Measurements from ENCODE around the gene EPS8L3. TPM values are rescaled to one million over a fixed set of nuclear protein-coding genes. Genes with fewer than 3 reads are reported as not detected.
"Not testable (repeated sequence)": the region's sequence is repeated elsewhere in the genome, so short reads cannot be mapped to it uniquely, and the experiment has no call there.

The EPS8L3 gene
- total RNA-seq, 1 experiment from 2014 or later, result not detected

DNA sequence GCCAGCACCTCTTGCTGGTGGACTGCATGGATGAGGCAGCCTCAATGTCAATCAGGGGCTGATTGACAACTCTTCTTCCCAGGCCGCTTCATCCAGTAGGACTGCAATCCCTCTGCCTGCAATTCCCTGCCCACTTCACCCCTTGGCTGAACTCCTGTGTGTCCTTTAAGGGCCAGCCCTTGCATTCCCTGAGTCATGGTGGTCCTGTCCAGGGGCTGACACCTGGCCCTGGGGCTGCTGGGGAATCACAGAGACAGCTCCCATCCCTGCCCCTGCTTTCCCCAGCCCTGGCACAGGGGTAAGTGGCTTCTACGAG, 4.6 kb upstream of the EPS8L3 start:
- Histone ChIP-seq H3K27me3 (replicated peaks) (no peaks in the 10 kb centered on the region), H3K4me1 (replicated peaks) (peaks cover 19% of the 10 kb centered on the region), H3K27ac (no peak overlapping the region), H3K9me3 (replicated peaks) (no peaks in the 10 kb centered on the region), H3K4me3 (no peak overlapping the region), H3K36me3 (no peaks in the 10 kb centered on the region)
- DNase-seq (ENCODE audit: low read depth in 1 of 2, low spot score in 2 of 2), result no peak

GRCh38 chr1:109767637-109768334, 4.1 kb upstream of the EPS8L3 start:
- H3K27me3 ChIP-seq (replicated peaks), result no peaks in the 10 kb centered on the region
- H3K4me1 ChIP-seq (replicated peaks), result peaks cover 24% of the 10 kb centered on the region
- H3K4me3 ChIP-seq, result no peak overlapping the region
- no peaks in the 10 kb centered on the region for H3K36me3 ChIP-seq
- H3K27ac ChIP-seq, result no peak overlapping the region
- DNase-seq (ENCODE audit: low read depth in 1 of 2, low spot score in 2 of 2), result peak in 1 of 2 experiments; percentile 31
- H3K9me3 ChIP-seq (replicated peaks), result no peaks in the 10 kb centered on the region

GRCh38 chr1:109766991-109767636, 3.4 kb upstream of the EPS8L3 start:
- not testable (repeated sequence) for H3K27me3 ChIP-seq (replicated peaks); H3K9me3 ChIP-seq (replicated peaks); DNase-seq (ENCODE audit: low read depth in 1 of 2, low spot score in 2 of 2); H3K27ac ChIP-seq; H3K36me3 ChIP-seq; H3K4me3 ChIP-seq
- H3K4me1 ChIP-seq (replicated peaks), result peaks cover 20% of the 10 kb centered on the region

DNA sequence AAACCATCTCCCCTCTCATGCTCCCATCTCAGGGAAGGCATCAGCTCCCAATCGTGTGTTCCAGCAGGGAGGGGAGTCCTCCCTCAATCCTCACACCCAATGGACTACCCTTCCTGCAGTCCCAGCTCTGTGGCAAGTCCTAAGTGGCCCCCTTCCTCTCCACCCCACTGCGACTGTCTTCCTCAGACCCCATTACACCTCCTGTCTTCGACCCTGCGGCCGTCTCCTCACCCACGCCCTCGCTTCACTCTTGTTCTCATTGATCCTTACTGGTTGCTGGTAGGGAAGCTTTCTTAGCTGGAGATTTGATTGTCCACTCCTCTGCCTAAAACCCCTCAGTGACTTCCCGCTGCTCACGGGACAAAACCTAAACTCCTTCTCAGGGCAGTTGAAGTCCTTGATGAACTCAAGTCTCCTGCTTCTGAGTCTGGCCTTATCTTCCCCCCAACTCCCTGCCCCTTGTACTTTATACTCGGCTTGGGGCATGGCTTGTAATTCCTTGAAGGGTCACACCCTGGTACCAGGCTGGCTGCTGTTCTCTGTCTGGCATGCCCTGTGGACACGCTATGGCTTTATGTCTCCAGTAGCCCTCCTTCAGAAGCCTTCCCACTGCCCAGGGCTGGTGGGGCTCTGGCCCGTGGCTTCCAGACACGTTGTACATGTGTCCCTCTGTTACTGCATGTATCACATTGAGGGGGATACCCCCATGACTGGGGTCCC, 2.3 kb upstream of the EPS8L3 start:
- peaks cover 14% of the 10 kb centered on the region for H3K4me1 ChIP-seq (replicated peaks)
- H3K9me3 ChIP-seq (replicated peaks), result no peaks in the 10 kb centered on the region
- DNase-seq (ENCODE audit: low read depth in 1 of 2, low spot score in 2 of 2), result peak in 1 of 2 experiments; percentile 38
- no peaks in the 10 kb centered on the region for H3K36me3 ChIP-seq
- no peak overlapping the region for H3K27ac ChIP-seq
- no peaks in the 10 kb centered on the region for H3K27me3 ChIP-seq (replicated peaks)
- H3K4me3 ChIP-seq, result no peak overlapping the region

DNA sequence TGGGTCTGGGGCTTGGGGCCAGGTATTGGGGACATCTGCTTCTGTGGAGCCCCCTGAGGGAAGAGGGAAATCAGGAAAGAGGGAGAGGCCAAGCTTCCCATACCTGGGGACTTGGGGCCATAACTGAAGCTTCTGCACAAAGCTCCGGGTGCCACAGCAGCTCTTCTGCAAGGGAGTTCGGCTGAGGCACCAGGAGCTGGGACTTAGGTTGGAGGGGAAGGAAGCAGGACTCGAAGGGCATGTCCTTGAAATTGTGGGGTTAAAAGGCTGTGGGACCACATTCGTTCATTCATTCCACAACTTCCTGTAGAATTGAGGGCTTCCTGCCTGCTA, 1.7 kb upstream of the EPS8L3 start:
- H3K4me1 ChIP-seq (replicated peaks), result peaks cover 14% of the 10 kb centered on the region
- no peak overlapping the region for H3K27ac ChIP-seq
- no peaks in the 10 kb centered on the region for H3K27me3 ChIP-seq (replicated peaks)
- H3K9me3 ChIP-seq (replicated peaks), result no peaks in the 10 kb centered on the region
- H3K36me3 ChIP-seq, result no peaks in the 10 kb centered on the region
- DNase-seq (ENCODE audit: low read depth in 1 of 2, low spot score in 2 of 2), result no peak
- H3K4me3 ChIP-seq, result no peak overlapping the region

- Histone ChIP-seq H3K36me3 (no peaks in the 10 kb centered on the region), H3K27me3 (replicated peaks) (no peaks in the 10 kb centered on the region), H3K27ac (no peak overlapping the region), H3K4me1 (replicated peaks) (peaks cover 14% of the 10 kb centered on the region), H3K9me3 (replicated peaks) (no peaks in the 10 kb centered on the region), H3K4me3 (no peak overlapping the region)
- peak in 1 of 2 experiments; percentile 41 for DNase-seq (ENCODE audit: low read depth in 1 of 2, low spot score in 2 of 2)
These were observed 1.1 kb upstream of the EPS8L3 start for GRCh38 chr1:109764561-109765482.

DNA sequence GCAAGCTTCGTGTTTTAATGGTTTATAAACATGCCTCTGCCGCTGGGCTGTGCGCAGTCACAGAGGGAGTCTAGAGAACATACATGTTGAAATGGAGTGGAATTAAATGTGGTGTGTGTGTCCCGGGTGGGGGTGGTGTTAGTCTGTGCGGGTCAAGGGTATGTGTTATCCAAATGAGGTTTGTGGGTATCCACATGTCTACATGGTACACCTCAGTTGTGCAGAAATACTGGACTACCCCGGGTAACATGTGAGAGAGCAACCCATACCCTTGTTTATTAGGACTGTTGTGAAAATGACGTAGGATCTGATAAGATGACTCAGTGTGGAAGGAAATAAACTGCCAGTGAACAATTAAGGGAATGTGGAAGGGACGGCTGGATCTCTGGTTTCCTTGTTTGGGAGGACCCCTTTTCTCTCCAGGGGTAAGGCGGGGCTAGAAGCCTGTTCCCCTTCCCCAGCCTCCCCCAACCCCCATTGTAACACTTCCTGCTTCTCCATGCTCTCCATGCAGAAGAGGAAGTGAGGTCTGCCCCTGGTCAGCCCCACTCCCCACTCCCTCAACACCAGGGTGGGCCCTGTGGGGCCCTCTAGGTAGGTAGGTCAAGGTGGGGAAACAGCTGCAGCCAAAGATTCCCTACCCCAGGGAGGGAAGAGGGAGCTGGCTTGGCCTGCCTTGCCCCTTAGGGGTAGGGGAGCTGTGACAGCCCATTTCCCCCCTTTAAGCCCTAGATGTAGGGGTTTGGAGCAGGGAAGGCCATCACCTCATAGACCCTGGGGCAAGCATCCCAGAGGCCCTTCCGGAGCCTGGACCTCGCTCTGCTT, 690 bp downstream of the EPS8L3 start:
- no peak overlapping the region for H3K4me3 ChIP-seq
- peak; percentile 47 to 60 for DNase-seq (ENCODE audit: low read depth in 1 of 2, low spot score in 2 of 2)
- H3K36me3 ChIP-seq, result no peaks in the 10 kb centered on the region
- peak overlapping the region; percentile 84 for H3K27ac ChIP-seq
- H3K9me3 ChIP-seq (replicated peaks), result no peaks in the 10 kb centered on the region
- H3K27me3 ChIP-seq (replicated peaks), result no peaks in the 10 kb centered on the region
- H3K4me1 ChIP-seq (replicated peaks), result peaks cover 14% of the 10 kb centered on the region

DNA sequence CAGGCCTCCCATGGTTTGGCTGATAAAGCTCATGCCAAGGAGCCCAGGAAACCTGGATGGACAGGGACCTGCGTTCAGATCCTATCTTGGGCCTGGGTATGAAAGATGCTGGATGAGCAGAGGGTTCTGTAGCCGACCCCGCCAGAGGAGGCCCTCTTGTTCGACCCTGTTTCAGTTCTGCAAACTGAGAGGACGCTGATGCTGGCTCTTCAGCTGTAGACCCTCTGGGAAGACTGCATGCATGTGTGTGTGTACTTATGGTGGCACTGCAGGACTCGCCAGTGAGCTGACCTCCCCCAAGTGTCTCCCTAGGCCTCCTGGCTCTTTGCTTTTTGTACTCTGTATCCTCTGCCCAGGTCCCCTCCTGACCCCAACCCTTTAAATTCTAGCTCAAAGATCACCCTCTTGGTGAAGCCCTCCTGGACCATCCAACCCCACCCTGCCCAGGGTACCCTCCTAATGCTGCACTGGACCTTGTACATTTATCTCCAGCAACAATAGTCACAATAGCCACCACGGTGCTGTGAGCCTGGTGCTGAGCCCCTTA, 1.6 kb downstream of the EPS8L3 start:
- Histone ChIP-seq H3K4me1 (replicated peaks) (peaks cover 14% of the 10 kb centered on the region), H3K36me3 (no peaks in the 10 kb centered on the region), H3K27me3 (replicated peaks) (no peaks in the 10 kb centered on the region), H3K27ac (no peak overlapping the region), H3K9me3 (replicated peaks) (no peaks in the 10 kb centered on the region), H3K4me3 (no peak overlapping the region)
- DNase-seq (ENCODE audit: low read depth in 1 of 2, low spot score in 2 of 2), result peak in 1 of 2 experiments; percentile 25

- H3K4me3 ChIP-seq, result no peak overlapping the region
- H3K4me1 ChIP-seq (replicated peaks), result peaks cover 14% of the 10 kb centered on the region
- DNase-seq (ENCODE audit: low read depth in 1 of 2, low spot score in 2 of 2), result peak in 1 of 2 experiments; percentile 41
- no peaks in the 10 kb centered on the region for H3K9me3 ChIP-seq (replicated peaks)
- no peaks in the 10 kb centered on the region for H3K27me3 ChIP-seq (replicated peaks)
- no peaks in the 10 kb centered on the region for H3K36me3 ChIP-seq
- H3K27ac ChIP-seq, result no peak overlapping the region
These were observed 2.3 kb downstream of the EPS8L3 start for GRCh38 chr1:109761227-109762038.

DNA sequence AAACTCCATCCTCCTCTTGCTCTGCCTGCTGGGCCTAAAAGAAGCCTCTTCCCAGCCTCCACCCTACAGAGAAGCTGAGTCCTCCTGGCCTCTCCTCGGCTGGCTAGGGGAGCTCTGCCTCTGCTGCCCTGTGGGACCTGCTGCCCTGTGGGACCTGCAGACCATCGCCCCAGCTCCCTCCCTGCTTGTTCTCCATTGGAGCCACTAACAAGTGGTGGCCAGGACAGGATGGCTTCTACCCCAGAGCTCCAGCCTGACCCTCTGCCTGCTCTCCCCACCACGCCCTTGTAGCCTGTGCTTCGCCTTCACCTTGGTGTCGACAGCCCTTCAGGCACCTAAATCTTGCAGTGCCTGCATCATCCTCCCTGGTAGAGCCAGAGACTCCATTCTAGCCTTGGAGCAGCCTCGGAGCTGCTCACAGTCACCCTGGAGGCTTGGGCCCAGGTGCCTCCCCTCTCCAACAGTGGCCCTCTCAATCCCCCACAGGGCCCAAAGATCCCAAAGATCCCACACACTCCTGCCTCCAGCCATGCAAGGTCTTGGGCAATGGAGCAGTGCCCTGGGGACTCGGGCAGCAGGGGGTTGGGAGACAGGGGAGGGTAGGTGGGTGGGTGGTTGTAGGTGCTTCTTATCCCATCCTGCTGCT, 3.0 kb downstream of the EPS8L3 start:
- DNase-seq (ENCODE audit: low read depth in 1 of 2, low spot score in 2 of 2), result no peak
- H3K4me3 ChIP-seq, result no peak overlapping the region
- no peak overlapping the region for H3K27ac ChIP-seq
- H3K27me3 ChIP-seq (replicated peaks), result no peaks in the 10 kb centered on the region
- H3K4me1 ChIP-seq (replicated peaks), result peaks cover 14% of the 10 kb centered on the region
- H3K36me3 ChIP-seq, result no peaks in the 10 kb centered on the region
- H3K9me3 ChIP-seq (replicated peaks), result no peaks in the 10 kb centered on the region

DNA sequence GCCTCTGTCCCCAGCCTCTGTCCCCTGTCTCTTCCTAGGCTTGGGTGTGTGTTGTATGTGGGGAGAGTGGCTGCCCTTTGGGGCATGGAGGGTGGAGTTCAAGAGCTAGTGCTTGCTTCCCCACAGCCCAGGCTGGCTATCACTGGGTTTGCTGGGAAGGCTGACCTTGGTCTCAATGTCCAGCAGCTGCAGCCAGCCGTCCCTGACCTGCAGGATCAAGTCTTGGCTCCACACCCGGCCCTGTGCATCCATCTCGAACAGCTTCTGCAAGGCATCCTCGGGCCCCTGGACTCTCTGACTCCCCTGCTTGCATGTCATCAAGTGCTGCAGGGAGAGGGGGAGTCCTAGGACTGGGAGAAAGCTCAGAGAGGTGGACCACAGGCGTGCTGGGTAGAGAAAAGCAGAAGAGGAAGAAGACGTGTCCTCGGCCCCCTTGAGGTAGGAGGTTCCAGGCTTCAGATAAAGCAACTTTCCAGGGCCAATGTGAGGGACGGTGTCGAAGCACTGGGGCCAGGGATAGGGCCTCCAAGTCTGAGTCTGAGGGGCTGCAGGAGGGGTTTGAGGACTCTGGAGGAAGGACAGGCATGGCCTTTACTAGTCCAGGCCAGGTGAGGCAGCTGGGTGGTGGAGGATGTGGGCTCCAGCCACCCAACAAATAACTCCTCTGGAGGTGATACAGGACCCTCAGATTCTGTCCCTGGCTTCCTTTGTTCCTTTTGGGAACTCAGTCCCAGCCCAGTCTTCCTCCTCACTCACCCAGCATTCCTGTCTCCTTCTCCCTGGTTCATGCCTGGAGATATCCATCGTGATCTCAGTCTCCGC, 4.0 kb downstream of the EPS8L3 start:
- peak in 1 of 2 experiments; percentile 37 for DNase-seq (ENCODE audit: low read depth in 1 of 2, low spot score in 2 of 2)
- Histone ChIP-seq H3K9me3 (replicated peaks) (no peaks in the 10 kb centered on the region), H3K27me3 (replicated peaks) (no peaks in the 10 kb centered on the region), H3K36me3 (no peaks in the 10 kb centered on the region), H3K27ac (no peak overlapping the region), H3K4me3 (no peak overlapping the region), H3K4me1 (replicated peaks) (peaks cover 14% of the 10 kb centered on the region)

All from SJSA1 (cell line).